Neural cell (in vitro differentiated cells): Measurements from ENCODE around the gene RAB11FIP3. TPM values are rescaled to one million over a fixed set of nuclear protein-coding genes. Genes with fewer than 3 reads are reported as not detected.

Source experiments
- H2AFZ ChIP-seq: fragments of 200-600, 300-800 bp; sonication (generic), shearing (Covaris generic); 2 replicates; pipeline ENCODE4 v1.6.0; 2014; ENCODE audit warnings: low read depth, mild to moderate bottlenecking, antibody characterized with exemption, low read length, moderate library complexity
- H3F3A ChIP-seq: fragments of 200-600 bp; shearing (Covaris generic); 2 replicates; pipeline ENCODE4 v1.6.1; 2016; ENCODE audit warnings: mild to moderate bottlenecking, moderate library complexity, mixed read lengths, antibody characterized with exemption, low read length; ENCODE audit not compliant: insufficient read depth, poor library complexity, severe bottlenecking
- H3K27ac ChIP-seq: fragments of 200-600, 300-800 bp; sonication (generic), shearing (Covaris generic); 2 replicates; pipeline ENCODE4 v1.5.1; 2014; ENCODE audit warnings: mild to moderate bottlenecking, low read length, moderate library complexity
- H3K27me3 ChIP-seq: fragments of 300-800, 200-600 bp; sonication (generic), shearing (Covaris generic); 2 replicates; pipeline ENCODE4 v1.6.0; 2014; ENCODE audit warnings: mild to moderate bottlenecking, low read depth, low read length, moderate library complexity; ENCODE audit not compliant: insufficient read depth
- H3K36me3 ChIP-seq: fragments of 300-800, 200-600 bp; sonication (generic), shearing (Covaris generic); 2 replicates; pipeline ENCODE4 v1.5.1; 2014; ENCODE audit warnings: mild to moderate bottlenecking, antibody characterized with exemption, low read length, moderate library complexity; ENCODE audit not compliant: insufficient read depth
- H3K4me2 ChIP-seq: fragments of 300-800, 200-600 bp; sonication (generic), shearing (Covaris generic); 2 replicates; pipeline ENCODE4 v1.6.0; 2014; ENCODE audit warnings: mild to moderate bottlenecking, low read length
- H3K4me3 ChIP-seq: fragments of 300-800, 200-600 bp; sonication (generic), shearing (Covaris generic); 2 replicates; pipeline ENCODE4 v1.5.1; 2014; ENCODE audit warnings: mild to moderate bottlenecking, low read length, moderate library complexity
- H3K79me2 ChIP-seq: fragments of 200-600 bp; shearing (Covaris generic); replicated peaks from 2 replicates; pipeline ENCODE4 v1.6.0; 2014; ENCODE audit warnings: mild to moderate bottlenecking, low read length, moderate library complexity; ENCODE audit not compliant: insufficient read depth
- H3K9ac ChIP-seq: fragments of 300-800, 200-600 bp; sonication (generic), shearing (Covaris generic); 2 replicates; pipeline ENCODE4 v1.6.1; 2016; ENCODE audit warnings: mild to moderate bottlenecking, low read length, mixed read lengths
- H3K9me2 ChIP-seq: fragments of 200-600 bp; shearing (Covaris generic); 2 replicates; pipeline ENCODE4 v1.6.1; 2016; ENCODE audit warnings: mild to moderate bottlenecking, low read length, mixed read lengths; ENCODE audit not compliant: insufficient read depth
- H3K9me3 ChIP-seq: fragments of 200-600, 300-800 bp; sonication (generic), shearing (Covaris generic); 2 replicates; pipeline ENCODE4 v1.6.1; 2016; ENCODE audit warnings: mild to moderate bottlenecking, mixed run types, low read length, moderate library complexity, mixed read lengths
- H4K20me1 ChIP-seq: fragments of 200-600 bp; shearing (Covaris generic); 2 replicates; pipeline ENCODE4 v1.6.1; 2016; ENCODE audit warnings: mild to moderate bottlenecking, mixed run types; ENCODE audit not compliant: insufficient read depth
- EP300 ChIP-seq: fragments of 450-650 bp; conservative IDR thresholded peaks from 2 replicates; pipeline ENCODE4 v1.6.1; 2014; ENCODE audit warnings: antibody characterized with exemption, mild to moderate bottlenecking, moderate library complexity; ENCODE audit not compliant: poor library complexity, severe bottlenecking
- EZH2 ChIP-seq: fragments of 200-600, 300-800 bp; shearing (Covaris generic), sonication (generic); IDR thresholded peaks from 2 replicates; pipeline ENCODE4 v1.6.1; 2014; ENCODE audit warnings: antibody characterized with exemption, low read length, borderline replicate concordance, mild to moderate bottlenecking; ENCODE audit not compliant: insufficient read depth, poor library complexity, severe bottlenecking
- MXI1 ChIP-seq: fragments of 450-650 bp; conservative IDR thresholded peaks from 2 replicates; pipeline ENCODE4 v1.6.1; 2014; ENCODE audit warnings: antibody characterized with exemption, mild to moderate bottlenecking; ENCODE audit not compliant: poor library complexity, severe bottlenecking
- POLR2AphosphoS5 ChIP-seq: IDR thresholded peaks from 2 replicates; pipeline ENCODE4 v1.6.1; 2012
- RAD21 ChIP-seq: fragments of 450-650 bp; conservative IDR thresholded peaks from 2 replicates; pipeline ENCODE4 v1.6.1; 2014; ENCODE audit warnings: antibody characterized with exemption, mild to moderate bottlenecking, moderate library complexity
- SMC3 ChIP-seq: fragments of 450-650 bp; conservative IDR thresholded peaks from 2 replicates; pipeline ENCODE4 v1.6.1; 2014; ENCODE audit warnings: antibody characterized with exemption, mild to moderate bottlenecking, moderate library complexity; ENCODE audit not compliant: poor library complexity
- TAF1 ChIP-seq: IDR thresholded peaks from 2 replicates; pipeline ENCODE4 v1.6.1; 2012; ENCODE audit warnings: low read depth
- polyA plus RNA-seq: library from polyadenylated mRNA; depleted of rRNA; stranded (reverse); fragments of >200 nt; gene quantifications from 2 replicates; pipeline ENCODE4 v1.2.3, GENCODE V29; 2014
- TF ChIP-seq, protein P1 (sequence below): IDR thresholded peaks from 2 replicates; pipeline ENCODE4 v1.6.1; 2012; ENCODE audit warnings: borderline replicate concordance
- TF ChIP-seq, protein P2 (sequence below): fragments of 450-650 bp; IDR thresholded peaks from 2 replicates; pipeline ENCODE4 v1.5.1; 2014; ENCODE audit warnings: antibody characterized with exemption, mild to moderate bottlenecking, moderate library complexity; ENCODE audit not compliant: poor library complexity, severe bottlenecking

The RAB11FIP3 gene
- polyA plus RNA-seq, 1 donor from 2014 or later, result 55.0 TPM

DNA sequence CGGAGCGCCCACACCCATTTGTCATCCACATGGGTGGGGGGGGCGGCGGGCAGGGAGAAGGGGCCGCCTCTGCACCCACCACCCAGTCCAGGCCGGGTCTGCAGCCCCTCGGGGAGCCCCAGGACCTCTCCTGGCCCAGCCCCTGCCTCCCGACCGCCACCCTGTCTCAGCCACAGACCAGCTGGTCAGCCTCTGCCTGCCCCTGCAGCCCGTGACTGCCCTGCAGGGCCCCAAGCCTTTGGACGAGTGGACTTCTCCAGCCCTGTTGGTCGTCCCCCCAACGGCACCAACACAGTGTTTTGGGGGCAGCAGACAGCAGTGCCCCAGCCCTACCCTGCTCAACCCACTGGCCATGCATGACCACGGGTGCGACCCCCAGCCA lies 136.0 kb downstream of the RAB11FIP3 start:
- Histone ChIP-seq H3K27me3 (peaks cover 39% of the 10 kb centered on the region), H2AFZ (no peak overlapping the region), H3K4me2 (no peak overlapping the region), H3K4me3 (no peak overlapping the region), H3F3A (no peaks in the 10 kb centered on the region), H3K9me2 (no peaks in the 10 kb centered on the region), H4K20me1 (no peaks in the 10 kb centered on the region), H3K36me3 (no peaks in the 10 kb centered on the region), H3K9me3 (no peaks in the 10 kb centered on the region), H3K9ac (no peak overlapping the region), H3K79me2 (no peaks in the 10 kb centered on the region), H3K27ac (no peak overlapping the region)
- TF ChIP-seq, protein P1, sequence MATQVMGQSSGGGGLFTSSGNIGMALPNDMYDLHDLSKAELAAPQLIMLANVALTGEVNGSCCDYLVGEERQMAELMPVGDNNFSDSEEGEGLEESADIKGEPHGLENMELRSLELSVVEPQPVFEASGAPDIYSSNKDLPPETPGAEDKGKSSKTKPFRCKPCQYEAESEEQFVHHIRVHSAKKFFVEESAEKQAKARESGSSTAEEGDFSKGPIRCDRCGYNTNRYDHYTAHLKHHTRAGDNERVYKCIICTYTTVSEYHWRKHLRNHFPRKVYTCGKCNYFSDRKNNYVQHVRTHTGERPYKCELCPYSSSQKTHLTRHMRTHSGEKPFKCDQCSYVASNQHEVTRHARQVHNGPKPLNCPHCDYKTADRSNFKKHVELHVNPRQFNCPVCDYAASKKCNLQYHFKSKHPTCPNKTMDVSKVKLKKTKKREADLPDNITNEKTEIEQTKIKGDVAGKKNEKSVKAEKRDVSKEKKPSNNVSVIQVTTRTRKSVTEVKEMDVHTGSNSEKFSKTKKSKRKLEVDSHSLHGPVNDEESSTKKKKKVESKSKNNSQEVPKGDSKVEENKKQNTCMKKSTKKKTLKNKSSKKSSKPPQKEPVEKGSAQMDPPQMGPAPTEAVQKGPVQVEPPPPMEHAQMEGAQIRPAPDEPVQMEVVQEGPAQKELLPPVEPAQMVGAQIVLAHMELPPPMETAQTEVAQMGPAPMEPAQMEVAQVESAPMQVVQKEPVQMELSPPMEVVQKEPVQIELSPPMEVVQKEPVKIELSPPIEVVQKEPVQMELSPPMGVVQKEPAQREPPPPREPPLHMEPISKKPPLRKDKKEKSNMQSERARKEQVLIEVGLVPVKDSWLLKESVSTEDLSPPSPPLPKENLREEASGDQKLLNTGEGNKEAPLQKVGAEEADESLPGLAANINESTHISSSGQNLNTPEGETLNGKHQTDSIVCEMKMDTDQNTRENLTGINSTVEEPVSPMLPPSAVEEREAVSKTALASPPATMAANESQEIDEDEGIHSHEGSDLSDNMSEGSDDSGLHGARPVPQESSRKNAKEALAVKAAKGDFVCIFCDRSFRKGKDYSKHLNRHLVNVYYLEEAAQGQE, result no peak
- no peak for TF ChIP-seq MXI1
- TF ChIP-seq, protein P2, sequence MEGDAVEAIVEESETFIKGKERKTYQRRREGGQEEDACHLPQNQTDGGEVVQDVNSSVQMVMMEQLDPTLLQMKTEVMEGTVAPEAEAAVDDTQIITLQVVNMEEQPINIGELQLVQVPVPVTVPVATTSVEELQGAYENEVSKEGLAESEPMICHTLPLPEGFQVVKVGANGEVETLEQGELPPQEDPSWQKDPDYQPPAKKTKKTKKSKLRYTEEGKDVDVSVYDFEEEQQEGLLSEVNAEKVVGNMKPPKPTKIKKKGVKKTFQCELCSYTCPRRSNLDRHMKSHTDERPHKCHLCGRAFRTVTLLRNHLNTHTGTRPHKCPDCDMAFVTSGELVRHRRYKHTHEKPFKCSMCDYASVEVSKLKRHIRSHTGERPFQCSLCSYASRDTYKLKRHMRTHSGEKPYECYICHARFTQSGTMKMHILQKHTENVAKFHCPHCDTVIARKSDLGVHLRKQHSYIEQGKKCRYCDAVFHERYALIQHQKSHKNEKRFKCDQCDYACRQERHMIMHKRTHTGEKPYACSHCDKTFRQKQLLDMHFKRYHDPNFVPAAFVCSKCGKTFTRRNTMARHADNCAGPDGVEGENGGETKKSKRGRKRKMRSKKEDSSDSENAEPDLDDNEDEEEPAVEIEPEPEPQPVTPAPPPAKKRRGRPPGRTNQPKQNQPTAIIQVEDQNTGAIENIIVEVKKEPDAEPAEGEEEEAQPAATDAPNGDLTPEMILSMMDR, result no peak
- no peak for TF ChIP-seq SMC3
- TF ChIP-seq TAF1, result no peak
- TF ChIP-seq RAD21, result no peak
- TF ChIP-seq POLR2AphosphoS5, result no peak
- no peak for TF ChIP-seq EZH2
- no peak for TF ChIP-seq EP300

DNA sequence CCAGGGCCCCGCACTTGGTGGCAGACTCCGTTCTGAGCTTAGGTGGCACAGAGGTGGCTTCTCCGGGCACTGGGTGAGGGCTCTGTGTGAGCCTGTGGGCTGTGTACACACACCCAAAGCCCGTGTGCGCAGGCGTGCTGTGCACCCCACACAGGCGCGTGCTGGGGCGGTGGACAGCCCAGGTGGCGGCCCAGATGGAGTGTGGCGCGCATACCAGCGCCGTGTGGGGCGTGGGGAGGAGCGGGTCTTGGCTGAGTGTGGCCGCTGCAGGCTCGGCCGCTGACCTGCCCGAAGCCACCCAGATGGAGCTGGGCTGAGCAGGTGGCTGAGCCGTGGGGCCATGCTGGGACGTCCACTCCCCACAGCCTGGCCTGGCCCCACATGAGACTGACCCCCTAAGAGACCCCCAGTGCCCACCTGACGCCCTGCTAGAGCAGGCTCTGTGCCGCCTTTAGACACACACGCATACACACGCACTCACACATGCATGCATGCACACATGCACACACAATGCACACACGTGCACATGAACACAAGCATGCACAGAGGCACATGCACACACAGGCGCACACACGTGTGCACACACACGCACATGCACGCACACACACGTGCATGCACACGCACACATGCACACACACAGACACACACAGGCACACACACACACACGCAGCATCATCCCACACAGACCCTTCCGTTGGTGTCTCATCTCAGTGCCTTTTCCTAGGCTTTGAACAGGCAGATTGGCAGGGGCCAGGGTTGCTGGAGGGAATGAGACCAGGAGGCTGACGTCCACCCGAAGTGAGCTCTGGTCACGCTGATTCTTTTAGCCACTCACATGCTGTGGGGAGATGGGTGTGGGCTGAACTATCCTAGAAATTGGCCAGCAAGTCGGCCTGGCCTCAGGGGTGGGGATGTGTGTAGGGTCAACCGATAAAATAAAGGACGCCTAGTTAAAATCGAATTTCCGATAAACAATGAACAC lies 136.8 kb downstream of the RAB11FIP3 start:
- H3K9me2 ChIP-seq, result no peaks in the 10 kb centered on the region
- H3K4me3 ChIP-seq, result no peak overlapping the region
- no peaks in the 10 kb centered on the region for H3F3A ChIP-seq
- H3K36me3 ChIP-seq, result no peaks in the 10 kb centered on the region
- TF ChIP-seq SMC3, result no peak
- TF ChIP-seq EZH2, result no peak
- TF ChIP-seq MXI1, result no peak
- TF ChIP-seq TAF1, result no peak
- TF ChIP-seq POLR2AphosphoS5, result no peak
- TF ChIP-seq, protein P2, result no peak
- TF ChIP-seq RAD21, result no peak
- TF ChIP-seq, protein P1, result no peak
- no peak for TF ChIP-seq EP300
- H3K27ac ChIP-seq, result no peak overlapping the region
- no peak overlapping the region for H2AFZ ChIP-seq
- peaks cover 39% of the 10 kb centered on the region for H3K27me3 ChIP-seq
- H3K9ac ChIP-seq, result no peak overlapping the region
- no peaks in the 10 kb centered on the region for H3K9me3 ChIP-seq
- H4K20me1 ChIP-seq, result no peaks in the 10 kb centered on the region
- H3K79me2 ChIP-seq, result no peaks in the 10 kb centered on the region
- H3K4me2 ChIP-seq, result no peak overlapping the region
